Heart left ventricle (tissue), 16 donors: ENCODE data around the gene GPR89A. TPM values are rescaled to one million over a fixed set of nuclear protein-coding genes. Genes with fewer than 3 reads are reported as not detected.
"Not testable (repeated sequence)": the region's sequence is repeated elsewhere in the genome, so short reads cannot be mapped to it uniquely, and the experiment has no call there.

ENCODE experiments used
- ATAC-seq, 4 donors: fragments of 200-7000 bp; cut with Tn5 transposase; one replicate each; pipeline ENCODE4 v1.9.1; 2020 to 2022; ENCODE audit warnings: moderate library complexity in 4 of 4, mild to moderate bottlenecking in 3 of 4, moderate number of reproducible peaks in 1 of 4
- DNase-seq, 5 donors: peaks; one replicate each; pipeline ENCODE4 v3.0.0-alpha.2; 2020
- H3K27ac ChIP-seq, 12 donors: fragments of 200-600 bp; sonication (generic) in 4 of 12; one replicate each; pipeline versions ENCODE4 v1.5.0 to v1.8.0; 2016 to 2022; ENCODE audit warnings: mild to moderate bottlenecking in 2 of 12
- H3K27me3 ChIP-seq, 9 donors: fragments of 200-600 bp; sonication (generic) in 2 of 9; one replicate each; pipeline versions ENCODE4 v1.5.1 to v1.8.0; 2016 to 2022; ENCODE audit warnings: mild to moderate bottlenecking in 3 of 9
- H3K36me3 ChIP-seq, 9 donors: fragments of 200-600 bp; sonication (generic) in 2 of 9; one replicate each; pipeline versions ENCODE4 v1.5.0 to v1.8.0; 2018 to 2022; ENCODE audit warnings: mild to moderate bottlenecking in 2 of 9
- H3K4me1 ChIP-seq, 12 donors: fragments of 200-600 bp; sonication (generic) in 4 of 12; one replicate each; pipeline versions ENCODE4 v1.5.0 to v1.8.0; 2016 to 2022; ENCODE audit warnings: mild to moderate bottlenecking in 3 of 12
- H3K4me3 ChIP-seq, 12 donors: fragments of 200-600 bp; sonication (generic) in 4 of 12; one replicate each; pipeline versions ENCODE4 v1.5.0 to v1.8.0; 2017 to 2022; ENCODE audit warnings: mild to moderate bottlenecking in 9 of 12, moderate library complexity in 4 of 12
- H3K9me3 ChIP-seq, 12 donors: fragments of 200-600 bp; sonication (generic) in 4 of 12; one replicate each; pipeline versions ENCODE4 v1.5.0 to v1.8.0; 2016 to 2022; ENCODE audit warnings: mild to moderate bottlenecking in 1 of 12
- CTCF ChIP-seq, 12 donors: fragments of 200-600 bp; sonication (generic) in 4 of 12; IDR thresholded peaks; one replicate each; pipeline versions ENCODE4 v1.5.0 to v1.8.0; 2018 to 2022; ENCODE audit warnings: antibody characterized with exemption in 12 of 12, mild to moderate bottlenecking in 5 of 12
- POLR2A ChIP-seq, 2 donors: fragments of 450-650 bp; IDR thresholded peaks; one replicate each; pipeline ENCODE4 v1.6.1; 2017; ENCODE audit warnings: antibody characterized with exemption in 2 of 2, mild to moderate bottlenecking in 2 of 2, moderate library complexity in 2 of 2
- WGBS, 4 donors: extraction: QIAGEN DNeasy Blood & Tissue Kit in 2 of 4; methylation state at CpG; one replicate each; pipeline versions ENCODE4 v1.1.5 to v1.1.7; 2013 to 2018; 5-methylcytosine and 5-hydroxymethylcytosine counted together
- intact Hi-C, 10 donors: fragments of 100-400 bp; cut with DNase I; formaldehyde crosslinking; loops; one replicate each; pipeline versions ENCODE4 v1.11.1 to v1.14.2; 2022
- polyA plus RNA-seq, 2 donors: library from polyadenylated mRNA; stranded (reverse); fragments of 200-250 nt; gene quantifications; one replicate each; pipeline ENCODE4 v1.2.3, GENCODE V29; 2013
- total RNA-seq, 9 donors: library from RNA; depleted of rRNA in 2 of 9; stranded (reverse); fragments of >200 nt in 2 of 9; fragmentation: NEBNext Ultra II Directional in 3 of 9; extraction: Animal tissue kit (Norgen Biotek cat#: 25700) in 3 of 9; gene quantifications; one replicate each; pipeline versions ENCODE4 v1.1.0 to v1.2.4, GENCODE V29; 2016 to 2023
- donor health status: ischemic (EF 13 %, LVEDD 7.1; RV severe dilation, severe dysfunction).
- donor health status: healthy with polysubstance abuse.
- donor health status: DM: no; HTN: yes; CAD: no.
- donor health status: DM: no; HTN: no; CAD: no.
- donor health status: ischemic (EF 25% LVEDD 6.9; RV normal size, moderate dysfunction).
- donor health status: ischemic (EF 25% LVEDD 5.7; RV mildly dilated, moderate dysfunction).
- donor health status: healthy.
- donor health status: DM: yes; HTN: yes; CAD: no.
- donor health status: ischemic (EF 35%, LVEDD 5.7; RV mildly dilated, moderate dysfunction).
- donor health status: nonischemic (EF 11% LVEDD 7.7; RV severe dilation, severe dysfunction).
- donor health status: DM: yes; HTN: yes; CAD: no.
- donor health status: PGD.
- donor health status: ischemic (EF 29% LVEDD 5.4; RV normal size, mild dysfunction).
- donor health status: nonischemic (EF 23%, LVEDD 6.1; RV moderate dilation, normal function).

GPR89A gene
- total and polyA plus RNA-seq, 11 donors: 6.2 to 17.1 (median 10.8) TPM

DNA sequence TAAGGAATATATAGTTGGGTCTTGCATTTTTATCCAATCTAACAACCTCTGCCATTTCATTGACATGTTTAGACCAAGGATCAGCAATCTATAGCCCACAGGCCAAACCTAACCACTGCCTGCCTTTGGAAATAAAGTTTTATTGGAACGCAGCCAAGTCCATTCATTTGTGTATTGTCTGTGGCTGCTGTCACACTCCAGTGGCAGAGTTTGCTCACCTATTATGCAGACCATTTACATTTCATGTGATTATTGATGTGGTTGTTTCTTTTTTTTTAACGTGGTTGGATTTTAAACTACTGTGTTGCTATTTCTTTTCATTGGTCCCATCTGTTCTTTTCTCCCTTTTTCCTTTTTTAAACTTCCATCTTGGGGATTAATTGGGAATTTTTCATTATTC lies 54.7 kb downstream of the GPR89A start:
- H3K27me3 ChIP-seq, H3K9me3 ChIP-seq, H3K4me1 ChIP-seq, ATAC-seq, intact Hi-C loops, DNase-seq, H3K4me3 ChIP-seq, H3K27ac ChIP-seq: not testable (repeated sequence)
- H3K36me3 ChIP-seq: peaks cover 0 to 15% (median 6%) of the 10 kb centered on the region in 9 donors
- WGBS, 4 donors: 67 to 89% (median 74%) methylated on average over 2 of the region's 2 CpGs

GRCh38 chr1:145665015-145665414 lies 57.2 kb downstream of the GPR89A start:
- DNase-seq, H3K4me3 ChIP-seq, ATAC-seq, H3K27me3 ChIP-seq, H3K4me1 ChIP-seq, H3K27ac ChIP-seq, H3K36me3 ChIP-seq, intact Hi-C loops, H3K9me3 ChIP-seq: not testable (repeated sequence)
- 61 to 80% (median 70%) methylated on average over 4 of the region's 4 CpGs for WGBS, 4 donors

DNA sequence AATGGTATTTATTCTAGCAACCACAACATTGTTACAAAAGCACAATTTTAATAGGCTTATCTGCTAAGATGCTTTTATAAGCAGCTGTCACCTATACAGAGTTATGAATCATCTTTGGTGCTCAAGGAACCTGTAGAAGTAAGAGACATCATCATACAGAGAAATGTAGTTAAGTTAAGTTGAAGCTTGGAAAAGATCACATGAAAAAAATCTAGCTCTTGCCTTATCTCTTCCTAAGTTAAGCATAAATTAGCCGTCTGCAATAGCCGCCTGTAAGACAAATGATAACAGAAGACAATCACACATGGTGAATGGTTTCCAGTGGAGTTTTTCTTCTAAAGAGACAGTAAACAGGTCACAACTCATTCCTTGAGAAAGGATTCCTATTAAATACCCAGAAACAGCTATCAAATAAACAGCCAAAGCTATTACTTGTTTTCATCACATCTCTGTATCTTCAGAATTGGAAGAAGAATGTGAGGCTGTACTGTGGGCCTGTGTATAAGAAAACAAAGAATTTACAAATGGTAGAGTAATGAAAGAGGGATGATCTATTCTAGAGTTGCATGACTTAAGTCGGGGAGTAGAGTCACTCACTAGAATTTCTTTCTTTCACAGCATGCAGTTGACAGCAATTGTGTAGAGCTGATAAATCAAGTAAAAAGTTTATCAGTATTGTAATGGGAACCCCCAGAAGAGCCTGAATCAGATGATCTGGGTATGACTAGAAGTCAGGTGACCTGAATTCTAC lies 63.4 kb downstream of the GPR89A start:
- H3K4me1 ChIP-seq, ATAC-seq, H3K27me3 ChIP-seq, intact Hi-C loops, H3K27ac ChIP-seq, H3K4me3 ChIP-seq, H3K9me3 ChIP-seq, DNase-seq: not testable (repeated sequence)
- peaks cover 0 to 11% (median 0%) of the 10 kb centered on the region in 9 donors for H3K36me3 ChIP-seq
- WGBS, 4 donors: 75 to 88% (median 80%) methylated on average over 2 of the region's 3 CpGs

- intact Hi-C loops, ATAC-seq: not testable (repeated sequence)
- no CpG with 5 or more reads among the region's 1 CpG for WGBS, 4 donors
Observed at GRCh38 chr1:145673217-145673616, 65.4 kb downstream of the GPR89A start.

DNA sequence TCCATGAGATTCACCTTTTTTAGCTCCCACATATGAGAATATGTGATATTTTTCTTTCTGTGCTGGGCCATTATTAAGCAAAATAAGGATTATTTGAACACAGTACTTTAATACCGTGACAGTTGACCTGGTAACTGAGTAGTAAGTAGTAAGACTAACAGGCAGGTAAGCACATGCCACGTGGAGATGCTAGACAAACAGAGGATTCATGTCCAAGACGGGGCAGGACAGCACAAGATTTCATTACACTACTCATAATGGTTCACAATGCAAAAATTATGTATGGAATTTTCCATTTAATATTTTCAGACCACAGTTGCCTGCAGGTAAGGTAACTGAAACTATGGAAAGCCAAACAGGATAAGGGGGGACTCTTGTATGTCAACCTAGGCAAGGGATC lies 77.1 kb downstream of the GPR89A start:
- H3K27me3 ChIP-seq, H3K4me3 ChIP-seq, H3K27ac ChIP-seq, DNase-seq, H3K36me3 ChIP-seq, H3K9me3 ChIP-seq, ATAC-seq, intact Hi-C loops: not testable (repeated sequence)
- WGBS, 4 donors: 92% methylated on average over 2 of the region's 3 CpGs; no CpG with 5 or more reads in 2 of the 4 donors
- H3K4me1 ChIP-seq: peaks cover 0 to 10% (median 0%) of the 10 kb centered on the region in 12 donors

More at GRCh38 chr1:145673217-145673616, 65.4 kb downstream of the GPR89A start:
- H3K4me3 ChIP-seq, H3K36me3 ChIP-seq, H3K27ac ChIP-seq, H3K4me1 ChIP-seq, DNase-seq, H3K9me3 ChIP-seq, H3K27me3 ChIP-seq: not testable (repeated sequence)

DNA sequence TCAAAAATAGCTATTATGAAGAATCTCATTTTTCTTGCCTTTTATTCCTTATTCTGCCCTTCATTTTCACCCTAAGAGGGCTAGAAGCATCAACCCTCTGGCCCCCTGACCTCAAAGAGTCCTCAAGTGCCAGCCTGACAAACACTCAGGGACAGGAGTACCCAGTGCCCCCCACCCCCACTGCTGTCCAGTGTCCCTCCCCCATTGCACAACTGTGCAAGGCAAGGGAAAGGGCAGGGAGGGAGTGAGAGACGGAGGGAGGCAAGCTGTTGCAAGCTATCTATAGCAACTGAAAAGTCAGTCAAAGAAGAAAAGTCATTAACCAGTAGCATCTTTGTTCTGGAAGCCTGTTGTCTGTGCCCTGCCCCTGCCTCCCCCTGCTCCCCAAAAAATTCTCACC lies 78.3 kb downstream of the GPR89A start:
- WGBS, 4 donors: 83 to 89% (median 85%) methylated on average over 1 of the region's 1 CpG
- ATAC-seq, intact Hi-C loops: not testable (repeated sequence)

DNA sequence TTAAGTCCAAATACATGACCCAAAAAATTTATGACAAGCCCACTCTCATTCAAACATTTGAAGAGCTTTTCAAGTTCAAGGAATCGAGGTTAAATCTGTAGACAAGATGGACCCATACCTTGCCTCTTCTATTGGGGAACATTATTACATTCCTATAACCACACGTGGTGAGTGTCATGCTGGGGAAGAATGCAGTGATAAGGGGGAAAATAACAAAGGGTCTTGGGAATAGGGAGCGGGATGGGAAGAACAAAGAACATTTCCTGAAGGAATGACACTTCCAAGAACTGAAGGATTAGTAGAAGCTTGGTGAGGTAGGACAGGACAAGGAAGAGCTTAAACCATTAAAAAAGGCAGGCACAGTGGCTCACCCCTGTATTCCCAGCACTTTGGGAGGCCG lies 80.5 kb downstream of the GPR89A start:
- H3K9me3 ChIP-seq: no peaks in the 10 kb centered on the region
- WGBS, 4 donors: 62 to 71% (median 67%) methylated on average over 4 of the region's 4 CpGs
- no peaks in the 10 kb centered on the region for H3K27me3 ChIP-seq
- H3K27ac ChIP-seq: no peak overlapping the region
- no peak overlapping the region for H3K4me3 ChIP-seq
- intact Hi-C loops: no loop called here
- TF ChIP-seq POLR2A (IDR thresholded peaks at IDR 0.05) (no peak), CTCF (IDR thresholded peaks at IDR 0.05) (no peak)
- ATAC-seq (no peak), DNase-seq (no peak)
- H3K4me1 ChIP-seq: peaks cover 0 to 24% (median 0%) of the 10 kb centered on the region in 12 donors
- no peaks in the 10 kb centered on the region for H3K36me3 ChIP-seq

More for the DNA sequence above, 78.3 kb downstream of the GPR89A start:
- H3K9me3 ChIP-seq, DNase-seq, H3K27ac ChIP-seq, H3K36me3 ChIP-seq, H3K4me3 ChIP-seq, H3K27me3 ChIP-seq: not testable (repeated sequence)
- H3K4me1 ChIP-seq: peaks cover 0 to 22% (median 0%) of the 10 kb centered on the region in 12 donors
